ENCODE measurements around the gene PNMA1.
A peak's percentile ranks its signal among the peaks of the same experiment; 100 is the strongest.

Gene PNMA1, protein sequence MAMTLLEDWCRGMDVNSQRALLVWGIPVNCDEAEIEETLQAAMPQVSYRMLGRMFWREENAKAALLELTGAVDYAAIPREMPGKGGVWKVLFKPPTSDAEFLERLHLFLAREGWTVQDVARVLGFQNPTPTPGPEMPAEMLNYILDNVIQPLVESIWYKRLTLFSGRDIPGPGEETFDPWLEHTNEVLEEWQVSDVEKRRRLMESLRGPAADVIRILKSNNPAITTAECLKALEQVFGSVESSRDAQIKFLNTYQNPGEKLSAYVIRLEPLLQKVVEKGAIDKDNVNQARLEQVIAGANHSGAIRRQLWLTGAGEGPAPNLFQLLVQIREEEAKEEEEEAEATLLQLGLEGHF

DNA sequence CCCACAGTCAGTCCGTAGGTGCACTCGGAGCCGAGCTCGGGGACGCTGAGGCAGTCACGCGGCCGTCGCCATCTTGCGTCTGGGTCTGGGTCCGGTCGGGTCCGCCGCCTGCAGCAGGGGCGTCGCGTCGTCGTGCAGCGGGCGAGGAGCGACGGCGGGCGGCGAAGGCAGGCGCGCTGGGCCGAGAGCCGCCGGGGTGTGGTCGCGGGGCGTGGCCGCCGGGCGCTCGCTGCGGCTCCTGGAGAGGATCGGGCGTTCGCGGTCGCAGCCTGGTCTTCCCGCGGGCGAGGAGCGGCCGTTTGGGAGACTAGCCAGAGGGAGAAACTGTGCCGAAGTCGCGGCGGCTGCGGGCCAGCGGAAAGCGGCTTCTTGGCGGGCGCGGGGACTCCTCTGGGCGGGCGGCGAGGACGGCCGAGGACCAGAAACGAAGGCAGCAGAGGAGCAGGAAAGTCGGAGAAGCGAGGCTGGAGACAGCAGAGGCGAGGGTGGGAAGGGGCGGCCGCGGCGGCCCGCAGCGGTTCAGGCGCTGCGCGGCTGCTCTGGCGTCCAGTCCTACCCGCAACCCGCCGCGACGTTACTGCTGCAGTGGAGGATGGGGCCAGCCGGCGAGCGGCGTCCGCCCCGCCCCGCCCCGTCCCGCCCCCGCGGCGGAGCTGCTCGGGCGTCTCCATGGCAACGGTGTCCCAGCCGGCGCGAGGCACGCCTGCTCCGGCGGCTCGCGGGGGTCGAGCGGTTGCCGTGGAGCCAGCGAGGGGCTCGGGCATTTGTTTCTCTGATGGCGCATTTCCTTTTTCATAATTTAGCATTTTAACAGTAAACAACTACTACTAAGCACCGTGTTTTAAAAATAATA is at the start of gene PNMA1:
Gene PNMA1, minus strand, starts transcription at position 582 of the 853 bp plus-strand sequence. CDS start 745 bp downstream, outside the sequence.
- peak; percentile 86 for DNase-seq

DNA sequence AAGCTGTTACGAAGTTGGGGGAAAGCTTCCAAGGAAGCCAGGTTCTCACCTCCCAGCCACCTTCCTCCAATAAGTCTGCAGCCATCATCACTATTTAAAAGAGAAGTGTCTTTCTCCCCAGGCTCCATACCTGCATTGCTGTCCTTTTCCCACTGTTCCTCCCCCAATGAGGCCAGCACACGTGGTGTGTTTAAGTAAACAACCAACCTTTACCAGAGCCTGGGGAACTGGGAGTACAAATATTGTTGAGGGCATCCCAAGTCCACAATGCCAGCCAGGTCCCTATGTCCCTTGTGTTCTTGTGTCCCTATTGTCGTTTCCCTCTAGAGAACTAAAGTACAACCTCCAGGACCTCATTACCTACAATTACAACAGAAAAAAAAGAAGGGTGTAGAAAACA is 49.2 kb upstream of the PNMA1 start:
- DNase-seq = no peak

DNA sequence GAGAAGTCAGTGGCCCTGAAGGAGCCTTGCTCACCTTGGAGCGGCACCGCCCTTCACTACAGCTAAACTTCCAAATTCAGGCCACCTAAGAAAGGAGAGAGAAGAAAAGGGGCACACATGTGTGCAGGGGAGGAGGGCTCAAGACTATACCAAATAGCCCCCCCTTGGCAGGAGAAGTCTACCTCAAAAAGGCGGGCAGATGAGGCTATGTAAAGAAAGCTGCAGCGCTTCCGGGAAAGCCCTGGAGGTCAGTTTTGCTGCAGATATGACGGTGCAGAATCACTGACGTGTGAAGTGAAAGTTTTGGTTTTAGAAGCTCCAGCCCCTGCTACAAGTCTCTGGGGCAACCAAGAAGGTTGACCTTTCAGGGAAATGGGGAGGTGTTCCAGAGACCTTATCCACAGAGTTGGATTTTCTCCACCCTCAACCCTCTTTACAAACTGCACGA is 48.2 kb upstream of the PNMA1 start:
- DNase-seq = peak; percentile 46

DNA sequence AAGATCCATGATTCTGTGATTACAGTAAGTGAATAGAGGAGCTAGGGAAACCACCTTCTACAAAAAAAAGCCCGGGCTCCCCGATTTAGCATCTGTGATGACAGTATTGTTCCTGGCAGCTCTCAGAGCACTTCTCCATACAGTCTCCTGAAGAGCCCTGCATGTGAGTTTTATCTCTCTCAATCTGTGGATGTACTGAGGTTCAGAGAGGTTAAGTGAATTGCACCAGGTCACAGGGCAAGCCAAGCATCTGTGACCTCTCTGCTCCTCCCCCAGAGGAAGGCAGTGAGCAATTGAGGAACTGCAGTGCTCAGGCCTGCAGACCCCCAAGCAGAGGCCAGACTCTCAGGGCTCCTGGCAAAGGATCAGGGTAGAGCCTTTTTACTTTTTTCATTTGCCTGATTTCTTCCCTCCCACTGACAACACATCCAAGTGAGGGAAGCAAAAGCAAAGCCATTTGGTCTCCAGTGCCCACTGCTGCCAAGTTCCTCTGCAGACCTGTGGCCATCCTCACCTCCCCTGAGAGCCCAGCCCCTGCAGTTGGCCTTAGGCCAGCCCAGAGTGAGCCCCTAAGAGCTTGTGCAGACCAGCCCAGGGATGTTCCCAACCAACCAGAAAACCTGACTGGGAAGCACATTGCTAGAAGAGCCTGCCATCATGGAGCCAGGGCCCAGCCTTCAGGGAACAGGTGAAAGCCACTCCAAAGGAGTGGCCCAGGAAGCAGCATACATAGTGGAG is 47.6 kb upstream of the PNMA1 start:
- DNase-seq = peak; percentile 32

DNA sequence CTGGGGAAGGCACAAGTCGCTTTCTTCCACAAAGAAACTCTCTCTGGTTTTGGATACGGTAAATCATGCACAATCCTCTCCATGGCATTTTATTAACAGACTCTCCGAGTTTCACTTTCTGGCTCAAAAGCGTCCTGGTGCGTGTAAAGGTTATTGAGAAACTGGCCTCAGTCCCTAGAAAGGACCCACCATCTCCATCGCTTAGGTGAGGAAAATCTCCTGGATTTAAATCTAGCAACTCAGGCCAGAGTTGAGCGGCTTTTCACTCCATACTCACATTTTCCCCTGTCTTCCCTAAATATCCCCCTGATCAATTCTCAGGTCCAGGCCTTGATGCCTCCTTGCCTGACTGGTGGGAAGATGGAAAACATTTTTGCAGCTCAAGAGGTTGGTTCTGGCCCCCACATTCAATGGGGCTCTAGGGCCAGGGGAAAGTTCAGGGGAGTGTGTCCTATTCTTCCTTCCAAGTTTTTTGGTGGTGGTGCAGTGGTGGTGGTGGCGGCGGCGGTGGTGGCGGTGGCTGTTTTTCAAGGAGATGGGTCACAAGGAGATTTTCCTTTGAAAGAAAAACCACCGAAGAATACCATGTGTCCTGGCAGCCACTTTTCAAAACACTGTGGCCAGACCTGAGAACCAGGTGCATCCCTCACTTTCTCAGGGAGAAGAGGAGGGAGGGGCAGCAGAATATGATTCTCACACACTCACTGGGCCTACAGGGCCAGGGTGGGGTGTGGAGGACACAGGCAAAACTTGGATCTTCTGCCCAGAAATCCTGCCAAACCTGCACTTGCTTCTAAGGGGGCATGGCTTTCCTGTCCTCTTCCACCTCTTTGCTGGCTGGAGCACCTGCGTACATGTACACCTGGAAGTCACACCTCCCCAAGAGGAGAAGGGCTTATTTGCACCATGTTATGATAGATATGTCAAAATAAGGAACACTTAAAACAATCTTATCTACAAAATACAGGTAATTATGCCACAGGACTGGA is 46.7 kb upstream of the PNMA1 start:
- DNase-seq = no peak

DNA sequence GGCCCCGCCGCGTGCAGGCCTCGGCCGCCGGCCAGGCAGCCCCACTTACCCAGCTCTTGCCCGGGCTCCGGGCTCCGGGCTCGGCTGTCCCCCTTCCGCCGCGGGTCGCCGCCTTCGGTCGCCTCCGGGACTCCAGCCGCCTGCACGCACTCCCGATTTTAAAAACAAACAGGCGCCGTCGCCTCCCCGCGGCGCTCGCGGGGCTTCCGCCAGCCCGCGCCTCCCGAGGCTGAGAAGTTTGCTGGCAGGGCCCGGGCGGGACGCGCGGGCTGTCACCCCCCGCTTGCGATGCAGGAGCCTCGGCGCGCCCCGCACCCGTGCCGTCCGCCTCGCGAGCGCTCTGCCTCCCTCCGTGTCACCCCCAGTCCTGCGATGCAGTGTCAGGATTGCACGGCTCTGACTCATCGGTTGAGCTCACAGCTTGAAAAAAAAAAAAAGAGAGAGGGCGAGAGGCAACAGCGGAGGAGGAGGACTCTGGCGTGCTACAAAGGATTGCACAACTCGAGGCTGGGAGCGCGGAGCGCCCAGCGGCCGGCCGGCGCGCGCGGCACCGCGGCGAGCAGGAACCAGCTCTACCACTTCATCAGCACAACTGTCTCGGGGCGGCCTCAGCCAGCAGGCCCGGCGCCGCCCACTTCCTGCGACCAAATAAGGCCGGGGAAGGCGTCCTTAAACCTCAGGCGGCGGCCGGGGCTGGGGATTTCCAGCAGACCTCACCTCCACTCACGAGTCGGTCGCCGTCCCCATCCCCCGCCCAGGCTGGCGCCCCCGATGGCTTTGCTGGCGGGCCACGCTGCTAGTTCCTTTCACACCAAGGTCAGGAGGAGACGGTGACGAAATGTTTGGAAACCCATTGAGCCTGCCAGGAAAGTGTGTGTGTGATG is 45.8 kb upstream of the PNMA1 start:
- peak; percentile 96 for DNase-seq

DNA sequence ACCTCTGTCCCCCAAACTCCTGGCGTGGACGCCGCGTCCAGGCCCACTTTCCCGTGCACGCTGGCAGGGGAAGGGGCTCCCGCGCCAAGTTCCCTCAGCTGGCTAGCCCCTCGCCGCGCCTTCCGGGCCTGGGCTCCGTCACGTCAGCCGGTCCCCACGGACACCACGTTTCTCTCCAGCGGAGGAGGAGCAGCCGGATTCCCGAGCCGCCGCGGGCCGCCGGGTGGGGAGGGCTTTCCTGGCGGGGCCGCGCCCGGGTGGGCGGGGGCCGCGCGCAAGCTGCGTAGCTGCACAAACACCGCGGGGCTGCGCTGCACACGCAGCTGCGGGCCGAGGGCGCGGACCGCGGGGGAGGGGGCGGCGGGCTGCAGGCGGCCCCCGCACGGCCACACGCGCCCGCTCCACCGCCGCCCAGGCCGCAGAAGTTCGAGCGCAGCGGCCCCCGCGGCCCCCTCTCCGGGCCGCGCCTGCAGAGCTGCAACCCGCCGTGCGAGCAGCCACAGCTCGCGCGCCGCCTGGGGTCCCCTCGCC is 45.1 kb upstream of the PNMA1 start:
- DNase-seq = peak; percentile 59

DNA sequence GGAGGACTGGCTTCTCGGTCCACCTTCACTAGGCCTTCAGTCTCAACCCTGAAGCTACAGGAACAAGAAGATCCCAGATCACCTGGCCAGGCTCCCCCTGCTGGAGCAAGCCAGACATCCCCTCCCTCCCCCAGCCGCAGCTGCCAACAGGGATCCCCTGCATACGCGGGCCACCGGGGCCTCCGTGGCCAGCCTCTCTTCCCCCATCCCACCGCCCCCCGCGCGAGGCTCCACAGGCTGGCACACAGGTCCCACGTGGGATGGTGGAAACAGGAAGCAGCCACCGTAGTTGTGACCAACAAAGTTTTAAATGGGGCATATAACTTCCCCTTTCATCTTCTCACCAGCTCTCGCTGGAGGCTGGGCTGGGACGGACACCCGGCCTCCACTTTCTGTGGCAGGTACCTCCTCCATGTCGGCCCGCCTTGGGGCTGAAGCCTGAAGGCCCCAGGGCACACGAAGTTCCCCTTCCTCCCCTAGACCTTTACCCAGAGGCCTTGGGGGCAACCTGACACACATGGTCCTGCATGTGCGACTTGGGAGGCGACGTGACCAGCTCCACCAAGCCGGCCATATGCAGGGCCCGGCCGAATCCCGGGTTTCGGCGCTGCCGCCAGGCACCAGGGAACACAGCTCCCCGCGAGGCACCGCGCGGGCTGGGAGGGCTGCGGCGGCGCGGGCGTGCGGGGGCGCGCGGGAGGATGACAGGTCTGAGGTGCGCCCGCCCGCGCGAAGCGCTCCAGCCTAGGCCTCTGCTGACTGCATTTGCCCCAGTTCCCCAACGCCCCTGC is 44.4 kb upstream of the PNMA1 start:
- DNase-seq = peak; percentile 77

DNA sequence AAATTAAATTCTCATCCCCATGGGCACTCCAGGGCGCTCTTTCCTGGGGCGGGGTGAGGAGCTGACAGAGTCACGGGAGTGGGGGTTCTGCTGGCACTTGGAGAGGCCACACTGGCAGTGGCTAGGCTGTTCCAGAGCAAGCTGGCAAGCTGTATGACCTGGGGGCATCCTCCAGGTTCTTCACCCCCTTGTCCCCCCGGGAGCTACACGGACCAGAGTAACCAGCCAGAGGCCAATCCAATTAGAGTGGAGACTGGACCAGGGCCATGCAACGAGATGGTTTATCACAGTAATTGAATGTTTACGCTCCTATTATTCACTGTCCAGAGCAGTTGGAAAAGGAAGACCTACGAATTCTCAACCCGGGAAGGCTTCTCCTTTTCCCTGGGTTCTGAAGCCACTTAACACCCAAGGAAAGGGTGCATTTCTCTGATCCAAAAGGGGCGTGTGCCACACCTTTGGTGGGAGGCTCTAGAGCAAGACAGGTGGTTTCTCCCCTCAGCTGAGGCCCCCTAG is 43.8 kb upstream of the PNMA1 start:
- no peak for DNase-seq

DNA sequence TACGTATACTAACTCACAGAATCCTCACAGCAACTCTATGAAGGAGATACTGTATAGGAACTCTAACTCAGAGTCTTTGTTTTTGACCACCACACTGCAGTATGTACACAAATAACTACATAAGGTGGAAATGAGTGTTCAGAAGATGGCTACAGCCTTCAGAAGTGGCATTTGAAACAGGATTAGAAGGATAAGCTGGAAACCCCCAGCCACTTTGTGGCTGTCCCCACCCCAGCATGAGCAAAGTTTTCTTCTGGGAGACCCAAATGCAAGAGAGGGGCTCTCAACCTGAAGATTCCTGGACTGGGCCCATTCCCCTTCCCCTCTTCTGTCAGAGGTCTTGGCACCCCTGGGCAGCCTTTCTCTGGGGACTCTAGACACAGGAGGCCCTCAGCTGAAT is 43.2 kb upstream of the PNMA1 start:
- DNase-seq = peak; percentile 31

DNA sequence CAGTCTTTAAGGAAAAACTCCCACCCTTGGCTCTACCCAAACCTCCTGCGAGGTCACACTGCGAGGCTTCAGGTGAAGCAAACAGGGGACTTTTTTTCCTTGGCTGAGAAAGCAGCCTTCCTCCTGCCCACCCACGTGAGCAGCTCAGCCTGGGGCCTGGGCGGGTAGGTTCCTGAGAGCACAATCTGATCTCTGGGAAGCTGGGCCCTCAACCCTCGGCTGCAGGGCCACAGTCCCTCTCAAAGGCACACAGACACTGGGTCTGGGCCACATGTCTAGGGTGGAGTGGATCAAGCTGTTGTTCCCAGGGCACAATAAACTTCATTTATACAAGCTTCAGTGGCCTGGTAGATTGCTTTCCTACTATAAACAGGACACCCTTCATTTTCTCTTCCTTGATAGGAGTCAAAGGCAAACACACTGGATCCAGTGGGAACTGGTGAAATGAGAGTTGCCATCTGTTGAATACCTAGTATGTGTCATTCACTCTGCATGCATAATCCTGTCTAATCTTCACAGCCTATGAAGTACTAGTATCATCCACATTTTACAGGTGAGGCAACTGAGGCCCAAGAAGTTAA is 41.3 kb upstream of the PNMA1 start:
- DNase-seq = peak; percentile 34

DNA sequence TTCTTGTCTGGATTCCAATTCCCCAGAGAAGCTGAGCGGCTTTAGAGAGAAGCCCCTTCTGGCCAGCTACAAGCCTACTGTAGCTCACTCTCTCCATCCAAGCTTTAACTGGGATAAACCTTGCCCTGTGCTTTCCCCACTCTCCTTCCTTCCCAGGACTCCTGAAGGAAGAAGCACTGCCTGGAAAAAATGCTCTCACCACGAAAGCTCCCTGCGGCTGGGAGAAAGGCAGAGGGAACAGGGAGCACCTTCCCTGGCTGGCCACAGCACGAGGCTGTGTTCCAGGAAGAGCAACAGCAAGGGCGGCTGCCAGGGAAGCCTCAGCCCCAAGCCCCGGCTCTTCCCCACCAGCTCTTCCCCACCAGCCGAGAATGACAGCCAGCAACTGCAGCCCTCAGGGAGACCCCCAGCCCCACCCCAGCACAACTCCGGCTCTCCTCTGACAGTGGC is 40.8 kb upstream of the PNMA1 start:
- no peak for DNase-seq

DNA sequence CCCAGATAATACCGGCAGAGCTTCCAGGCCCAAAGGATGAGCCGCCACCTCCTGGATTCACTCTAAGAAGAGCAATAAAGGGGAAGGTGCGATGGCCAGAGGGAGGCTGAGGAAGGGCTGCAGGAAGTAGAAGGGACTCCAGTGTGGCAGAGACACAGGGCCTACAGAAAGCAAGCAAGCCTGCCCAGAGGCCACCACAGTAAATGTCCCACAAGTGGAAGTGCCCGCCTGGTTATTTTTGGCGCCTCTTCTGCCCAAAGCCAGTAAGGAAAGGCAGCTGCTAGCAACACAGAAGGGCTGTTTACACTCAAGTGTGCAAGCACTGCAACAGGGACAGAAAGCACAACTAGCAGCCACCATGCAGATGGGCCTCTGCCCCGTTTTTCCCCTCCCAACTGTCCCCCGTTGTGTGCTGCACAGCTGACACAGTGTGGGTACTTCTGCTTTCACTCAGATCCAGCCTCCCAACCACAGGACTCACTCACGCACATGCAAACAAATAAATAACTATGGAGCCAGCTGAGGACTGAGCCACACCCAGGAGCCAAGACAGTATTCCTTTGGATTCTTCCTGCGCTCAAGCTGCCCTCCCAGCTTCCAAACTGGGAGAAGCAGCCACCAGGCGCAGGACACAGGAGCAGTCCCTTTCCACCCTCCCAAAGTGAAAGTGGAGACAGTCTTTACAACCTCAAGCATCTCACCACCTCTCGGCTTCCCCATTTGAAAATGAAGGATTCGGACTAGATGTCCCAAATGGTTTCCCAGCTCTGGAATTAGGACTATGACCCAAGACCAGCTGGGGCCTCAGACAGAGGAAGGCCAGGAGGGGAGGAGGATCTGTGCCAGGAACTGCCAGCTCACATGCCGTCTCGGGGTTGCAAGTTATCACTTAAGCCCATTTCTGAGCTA is 40.0 kb upstream of the PNMA1 start:
- DNase-seq = peak; percentile 68

DNA sequence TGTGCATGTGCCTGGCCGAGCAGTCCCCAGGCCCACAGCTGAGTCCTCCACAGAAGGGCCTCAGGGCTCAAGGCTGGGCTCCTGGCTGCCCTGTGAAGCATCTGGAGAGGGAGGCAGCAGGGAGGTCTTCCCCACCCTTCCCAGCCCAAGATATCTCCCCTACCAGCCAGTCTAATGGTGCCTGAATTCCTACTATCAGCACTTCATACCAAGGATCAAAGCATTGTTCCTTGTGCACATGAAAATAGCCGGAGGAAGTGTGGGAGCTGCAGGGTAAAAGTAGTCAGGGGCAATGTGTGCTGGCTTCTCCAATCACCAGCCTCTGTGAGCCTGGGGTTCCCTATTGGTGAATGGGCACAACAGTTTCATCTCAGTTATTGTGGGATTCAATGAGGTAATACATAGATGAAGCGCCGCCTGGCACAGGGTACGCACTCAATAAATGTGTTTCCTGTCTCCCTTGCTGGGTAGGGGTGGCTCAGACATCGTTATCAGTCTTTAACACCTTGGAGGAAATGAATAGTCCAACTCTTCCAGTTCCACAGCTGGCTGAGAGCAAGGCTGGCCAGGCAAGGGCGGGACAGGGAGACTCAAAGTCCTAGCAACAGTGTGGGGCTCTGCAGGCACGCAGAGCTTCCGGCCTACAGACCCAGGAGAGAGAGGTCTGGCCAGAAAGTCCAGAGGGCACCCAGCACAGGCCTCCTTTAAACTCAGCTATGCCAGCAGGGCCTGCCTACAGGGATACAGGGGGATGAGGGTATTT is 39.1 kb upstream of the PNMA1 start:
- no peak for DNase-seq

DNA sequence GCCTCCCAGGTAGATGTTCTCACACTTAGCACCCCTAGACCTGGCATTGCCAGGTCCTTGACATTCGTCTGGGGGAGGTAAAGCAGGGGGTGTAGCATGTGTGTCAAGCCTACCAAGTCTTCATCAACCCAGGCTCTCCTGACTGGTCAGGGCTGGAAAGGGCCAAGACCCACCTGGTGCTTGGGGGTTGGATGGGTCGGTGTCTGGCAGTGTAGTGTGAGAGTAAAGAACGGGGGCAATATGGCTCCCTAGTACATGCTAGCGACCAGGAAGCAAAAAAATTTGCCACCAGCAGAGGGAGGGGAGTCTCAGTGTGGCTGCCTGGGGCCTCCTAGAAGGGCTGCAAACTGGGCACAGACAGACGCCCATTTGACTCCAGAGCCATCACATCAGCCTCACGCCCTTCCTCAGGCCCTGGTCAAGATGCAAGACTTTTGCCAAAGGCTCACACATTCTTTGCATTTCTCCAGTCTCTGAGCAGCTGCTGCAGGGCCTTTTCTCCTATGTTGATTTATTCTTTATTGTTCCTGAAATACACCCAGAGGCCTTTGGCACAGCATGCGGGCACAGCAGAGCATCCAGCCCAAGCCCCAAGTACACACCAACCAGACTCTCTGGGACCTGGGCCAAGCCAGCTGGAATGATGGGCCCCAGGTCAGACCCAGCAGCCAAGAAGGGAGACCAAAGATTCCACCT is 38.3 kb upstream of the PNMA1 start:
- peak; percentile 48 for DNase-seq

DNA sequence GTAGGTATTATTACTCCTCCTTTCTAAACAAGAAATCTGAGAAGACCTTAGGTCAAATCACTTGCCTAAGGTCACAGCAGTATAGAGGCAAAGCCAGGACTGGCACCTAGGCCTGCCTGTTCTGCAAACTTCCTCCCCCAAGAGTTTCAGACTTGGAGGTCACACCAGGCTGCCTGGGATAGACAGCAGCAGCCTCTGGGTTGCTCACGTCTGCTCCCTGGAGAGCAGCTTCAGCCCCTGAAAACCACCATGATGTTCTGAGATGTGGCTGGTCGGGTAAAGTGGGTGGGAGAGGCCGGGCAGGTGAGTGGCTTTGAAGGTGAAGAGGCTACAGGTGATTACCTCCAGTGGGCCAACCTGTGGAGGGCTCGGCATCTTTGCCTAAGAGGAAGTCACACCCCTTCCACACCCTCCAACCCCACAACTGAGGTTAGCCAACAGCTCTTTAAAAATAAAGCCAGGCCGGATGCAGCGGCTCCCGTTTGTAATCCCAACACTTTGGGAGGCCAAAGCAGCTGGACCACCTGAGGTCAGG is 37.0 kb upstream of the PNMA1 start:
- no peak for DNase-seq

All from activated naive CD4-positive, alpha-beta T cell treated with Interleukin-2 at 50 U/mL for 16 hours (primary cell).